CD1c-positive myeloid dendritic cell (primary cell): Measurements from ENCODE around the gene PRDM2.
A peak's percentile ranks its signal among the peaks of the same experiment; 100 is the strongest.

Source experiments
- DNase-seq: peaks from one replicate; pipeline ENCODE4 v3.0.0-alpha.2; 2016; ENCODE audit errors: extremely low spot score

Gene PRDM2

DNA sequence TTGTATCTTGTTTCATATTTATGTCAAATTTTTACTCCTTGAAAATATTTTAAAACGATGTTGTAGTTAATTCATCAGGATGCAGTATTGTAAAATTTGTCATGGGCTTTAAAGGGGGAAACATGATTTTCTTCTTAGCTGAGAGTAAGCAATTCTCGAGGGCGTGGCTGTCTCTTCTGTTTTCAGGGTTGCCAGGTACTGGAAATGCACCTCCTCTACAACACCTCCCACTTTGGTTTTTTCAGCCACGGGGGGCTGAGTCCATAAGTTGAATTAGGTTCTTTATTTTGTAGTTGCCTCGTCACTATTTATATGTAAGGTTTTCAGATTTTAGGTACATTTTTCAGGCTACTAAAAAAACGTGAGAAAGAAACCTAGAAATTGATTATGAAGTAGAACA, 64.0 kb downstream of the PRDM2 start:
- no peak for DNase-seq

GRCh38 chr1:13764588-13765332, 64.8 kb downstream of the PRDM2 start:
- no peak for DNase-seq

DNA sequence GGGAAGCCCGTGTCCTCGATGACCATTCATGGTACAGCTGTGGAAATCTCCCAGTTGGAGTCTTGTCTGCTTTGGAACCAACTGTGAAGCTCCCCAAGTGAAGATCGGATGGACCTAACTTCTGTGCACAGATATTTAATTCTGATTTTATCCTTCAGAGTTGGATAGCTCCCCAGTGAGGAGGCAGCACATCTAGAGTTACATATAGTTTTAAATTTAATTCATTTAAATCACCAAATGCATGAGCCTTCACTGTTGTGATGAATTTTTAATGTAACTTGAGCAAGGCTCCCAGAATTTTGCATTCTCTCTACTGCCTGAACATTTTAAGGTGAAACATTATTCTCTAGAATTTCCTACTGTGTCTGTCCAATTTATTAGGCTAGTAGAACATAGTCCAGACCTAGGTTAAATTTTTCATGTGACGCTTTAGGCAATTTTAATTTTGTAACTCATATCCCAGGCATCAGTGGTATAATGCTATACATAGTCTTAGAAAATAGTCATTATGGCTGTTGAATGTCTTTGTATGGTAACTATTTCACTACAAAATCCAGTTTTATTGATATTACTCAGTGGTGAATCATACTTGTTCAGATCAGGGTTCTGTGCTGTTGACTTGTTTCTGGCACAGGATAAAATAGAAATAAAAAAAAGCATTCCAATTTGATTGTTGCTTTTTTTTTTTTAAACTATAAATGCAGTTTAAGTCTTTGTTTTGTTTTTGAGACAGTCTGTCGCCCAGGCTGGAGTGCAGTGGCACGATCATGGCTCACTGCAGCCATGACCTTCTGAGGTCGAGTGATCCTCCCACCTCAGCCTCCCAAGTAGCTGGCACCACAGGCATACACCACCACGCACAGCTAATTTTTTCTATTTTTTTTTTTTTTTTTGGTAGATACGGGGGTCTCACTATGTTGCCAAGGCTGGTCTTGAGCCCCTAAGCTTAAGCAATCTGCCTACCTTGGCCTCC, 66.9 kb downstream of the PRDM2 start:
- no peak for DNase-seq

GRCh38 chr1:13769212-13769611, 69.2 kb downstream of the PRDM2 start:
- peak; percentile 84 for DNase-seq

DNA sequence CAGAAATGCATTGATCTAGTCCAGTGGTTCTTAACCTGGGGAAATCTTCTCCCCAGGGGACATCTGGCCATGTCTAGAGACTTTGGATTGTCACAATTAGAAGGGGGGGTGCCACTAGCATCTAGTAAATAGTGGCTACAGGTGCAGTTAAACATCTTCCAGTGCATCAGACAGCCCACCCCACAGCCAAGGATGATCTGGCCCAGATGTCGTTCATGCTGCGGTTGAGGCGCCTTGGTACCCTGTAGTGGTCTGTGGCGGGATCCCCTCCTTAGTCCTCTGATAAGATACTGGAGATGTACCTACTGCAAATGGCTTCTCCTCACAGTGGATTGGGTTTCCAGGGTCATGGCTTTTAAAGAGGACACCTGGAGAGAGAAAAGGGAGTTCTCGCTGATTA, 69.8 kb downstream of the PRDM2 start:
- DNase-seq, result no peak

- DNase-seq, result no peak
Measured at GRCh38 chr1:13770743-13771142, 70.8 kb downstream of the PRDM2 start.

DNA sequence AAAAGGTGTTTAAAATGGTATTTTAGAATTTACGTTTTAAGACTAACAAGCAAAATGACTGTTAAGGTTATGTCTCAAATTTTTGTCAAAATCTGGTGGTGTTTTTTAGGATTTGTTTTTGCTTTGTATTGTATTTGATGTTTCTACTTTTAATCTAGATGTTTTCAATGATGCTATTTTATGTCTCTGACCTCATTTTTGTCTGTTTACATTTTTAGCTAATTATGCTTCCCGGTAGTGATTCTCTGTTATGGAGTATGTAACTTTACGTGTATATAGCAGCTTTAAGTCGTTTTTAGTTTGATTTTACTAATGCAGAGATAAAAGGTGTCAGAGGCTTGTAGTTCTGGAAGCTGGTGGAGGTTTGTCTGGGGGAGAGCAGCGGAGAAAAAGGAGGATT, 71.8 kb downstream of the PRDM2 start:
- no peak for DNase-seq

GRCh38 chr1:13772271-13772670, 72.3 kb downstream of the PRDM2 start:
- DNase-seq, result no peak

- no peak for DNase-seq
Measured at GRCh38 chr1:13774121-13774520, 74.1 kb downstream of the PRDM2 start.

DNA sequence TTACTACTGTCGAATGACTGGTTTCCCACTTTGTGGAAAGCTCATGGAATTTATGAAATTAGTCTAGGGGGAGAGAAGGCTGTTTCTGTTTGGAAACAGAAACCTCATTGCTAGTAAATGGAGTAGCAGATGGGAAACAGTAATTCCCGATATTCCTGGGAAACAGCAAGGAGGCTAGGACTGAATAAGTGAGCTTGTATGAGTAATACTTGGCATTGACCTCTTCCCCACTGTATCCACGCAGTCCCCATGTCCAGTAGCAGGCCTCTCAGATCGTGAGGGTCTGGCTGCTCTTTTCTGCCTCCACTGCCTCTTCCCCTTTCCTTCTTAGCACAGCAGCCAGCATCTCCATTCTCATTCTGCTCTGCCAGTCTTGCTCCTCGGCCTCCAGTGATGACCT, 75.5 kb downstream of the PRDM2 start:
- DNase-seq, result no peak

DNA sequence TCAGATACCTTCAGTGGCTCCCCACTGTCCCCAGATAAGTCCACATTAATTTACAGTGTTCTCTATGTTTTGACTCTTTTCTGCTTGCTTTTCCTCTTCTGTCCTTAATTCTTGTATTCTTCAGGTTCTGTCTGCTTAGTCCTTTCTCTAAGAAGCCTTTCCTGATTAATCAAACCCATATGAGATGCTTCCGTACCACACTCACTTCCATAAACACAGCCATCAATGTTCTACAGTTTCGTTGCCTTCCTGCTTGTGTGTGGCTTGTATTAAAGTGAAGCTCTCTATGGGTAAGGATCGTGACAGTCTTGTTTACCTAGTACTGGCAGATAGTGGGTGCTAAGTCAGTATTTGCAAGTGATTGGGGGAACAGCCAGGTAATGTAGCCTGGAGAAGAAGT, 75.9 kb downstream of the PRDM2 start:
- no peak for DNase-seq

DNA sequence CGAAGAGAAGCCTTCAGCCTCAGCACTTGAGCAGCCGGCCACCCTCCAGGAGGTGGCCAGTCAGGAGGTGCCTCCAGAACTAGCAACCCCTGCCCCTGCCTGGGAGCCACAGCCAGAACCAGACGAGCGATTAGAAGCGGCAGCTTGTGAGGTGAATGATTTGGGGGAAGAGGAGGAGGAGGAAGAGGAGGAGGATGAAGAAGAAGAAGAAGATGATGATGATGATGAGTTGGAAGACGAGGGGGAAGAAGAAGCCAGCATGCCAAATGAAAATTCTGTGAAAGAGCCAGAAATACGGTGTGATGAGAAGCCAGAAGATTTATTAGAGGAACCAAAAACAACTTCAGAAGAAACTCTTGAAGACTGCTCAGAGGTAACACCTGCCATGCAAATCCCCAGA, 78.4 kb downstream of the PRDM2 start:
- DNase-seq, result no peak

DNA sequence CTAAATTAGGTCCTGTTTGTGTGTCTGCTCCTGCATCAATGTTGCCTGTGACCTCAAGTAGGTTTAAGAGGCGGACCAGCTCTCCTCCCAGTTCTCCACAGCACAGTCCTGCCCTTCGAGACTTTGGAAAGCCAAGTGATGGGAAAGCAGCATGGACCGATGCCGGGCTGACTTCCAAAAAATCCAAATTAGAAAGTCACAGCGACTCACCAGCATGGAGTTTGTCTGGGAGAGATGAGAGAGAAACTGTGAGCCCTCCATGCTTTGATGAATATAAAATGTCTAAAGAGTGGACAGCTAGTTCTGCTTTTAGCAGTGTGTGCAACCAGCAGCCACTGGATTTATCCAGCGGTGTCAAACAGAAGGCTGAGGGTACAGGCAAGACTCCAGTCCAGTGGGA, 79.9 kb downstream of the PRDM2 start:
- DNase-seq, result no peak

DNA sequence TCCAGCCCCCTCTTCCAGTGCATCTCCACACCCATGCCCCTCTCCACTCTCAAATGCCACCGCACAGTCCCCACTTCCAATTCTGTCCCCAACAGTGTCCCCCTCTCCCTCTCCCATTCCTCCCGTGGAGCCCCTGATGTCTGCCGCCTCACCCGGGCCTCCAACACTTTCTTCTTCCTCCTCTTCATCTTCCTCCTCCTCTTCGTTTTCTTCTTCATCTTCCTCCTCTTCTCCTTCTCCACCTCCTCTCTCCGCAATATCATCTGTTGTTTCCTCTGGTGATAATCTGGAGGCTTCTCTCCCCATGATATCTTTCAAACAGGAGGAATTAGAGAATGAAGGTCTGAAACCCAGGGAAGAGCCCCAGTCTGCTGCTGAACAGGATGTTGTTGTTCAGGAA, 80.8 kb downstream of the PRDM2 start:
- no peak for DNase-seq

GRCh38 chr1:13781228-13781627, 81.2 kb downstream of the PRDM2 start:
- no peak for DNase-seq

- DNase-seq, result peak; percentile 55
Measured at GRCh38 chr1:13781907-13782633, 82.1 kb downstream of the PRDM2 start.

GRCh38 chr1:13782634-13783360, 82.8 kb downstream of the PRDM2 start:
- DNase-seq, result no peak

DNA sequence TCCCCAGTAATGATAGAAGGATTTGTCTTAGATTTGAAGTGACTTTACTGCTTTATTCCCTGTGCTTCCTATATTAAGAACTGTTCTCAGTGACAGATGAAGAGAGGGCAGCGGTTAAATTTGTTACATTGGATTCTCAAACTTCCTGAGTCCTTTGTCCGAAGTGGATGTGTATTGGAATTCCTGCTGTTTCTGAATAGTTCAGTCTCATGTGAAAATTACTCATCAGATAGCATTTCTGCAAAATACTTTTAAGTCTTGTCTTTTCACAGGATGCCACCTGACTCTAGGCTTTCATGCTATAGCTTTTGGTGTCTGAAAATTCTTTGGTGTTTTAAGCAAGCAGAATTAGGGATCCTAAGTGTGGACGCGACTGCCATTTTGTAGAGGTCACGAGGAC, 83.6 kb downstream of the PRDM2 start:
- no peak for DNase-seq

DNA sequence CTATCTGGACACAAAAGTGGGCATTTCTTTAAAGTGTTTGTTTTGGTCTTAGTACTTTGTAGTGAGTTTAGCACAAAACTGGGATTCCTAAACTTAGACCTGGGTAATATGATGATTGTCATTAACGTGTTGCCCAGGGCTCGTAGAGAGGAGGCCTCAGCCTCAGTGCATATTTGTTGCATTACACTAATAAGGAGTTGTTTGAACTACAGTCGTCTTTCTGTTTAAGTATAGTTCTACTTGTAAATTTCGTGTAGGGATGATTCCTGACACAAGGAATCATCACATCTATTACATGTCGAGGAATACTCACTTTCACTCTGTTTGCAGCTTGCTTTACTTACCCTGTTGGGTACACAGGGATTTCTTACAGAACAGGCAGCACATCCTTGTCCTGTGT, 85.0 kb downstream of the PRDM2 start:
- DNase-seq, result no peak

DNA sequence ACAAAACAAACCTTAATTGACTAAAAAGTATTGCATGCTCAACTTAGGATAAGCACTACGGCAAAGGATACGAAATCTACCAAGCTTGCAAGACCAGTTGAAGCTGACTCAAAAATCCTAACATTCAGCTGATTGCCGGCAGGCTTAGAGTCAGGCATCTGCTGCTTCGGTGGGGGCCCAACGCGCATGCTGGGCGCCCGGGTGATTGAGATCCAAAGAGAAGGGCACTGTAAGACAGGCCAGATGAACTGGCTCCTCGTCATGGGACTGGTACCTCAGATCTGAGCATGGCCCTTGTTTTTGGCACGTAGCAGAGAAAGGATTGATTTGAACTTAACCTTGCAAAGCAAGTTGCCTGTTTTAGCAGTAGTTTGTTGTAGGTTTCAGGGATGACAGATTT, 86.6 kb downstream of the PRDM2 start:
- DNase-seq, result no peak

DNA sequence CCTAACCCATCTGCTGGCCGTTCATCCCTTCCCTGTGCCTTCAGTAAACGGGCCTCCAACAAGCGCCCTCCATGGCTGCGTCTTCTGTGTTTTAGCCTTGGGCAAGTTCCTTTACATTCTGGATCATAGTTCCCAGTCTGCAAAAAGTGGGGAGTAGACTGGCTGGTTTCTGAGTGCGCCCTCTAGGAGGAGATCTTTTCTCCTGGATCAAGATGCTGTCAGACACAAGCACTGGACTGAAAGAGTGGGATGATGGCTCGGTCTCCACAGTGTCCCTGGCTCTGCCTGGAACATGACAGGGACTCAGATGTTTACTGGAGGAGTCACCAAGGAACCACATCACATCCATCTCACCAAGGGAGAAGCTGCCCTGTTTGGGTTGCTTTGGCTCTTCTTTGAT, 88.8 kb downstream of the PRDM2 start:
- DNase-seq, result no peak
